Stomach (tissue), 9 donors: Measurements from ENCODE around the gene MYO5C. TPM values are rescaled to one million over a fixed set of nuclear protein-coding genes. Genes with fewer than 3 reads are reported as not detected.

Experiments used
- DNase-seq, 2 donors: peaks; one replicate each; pipeline versions ENCODE4 v3.0.0 to v3.0.0-alpha.2; 2013 to 2019
- H3K27ac ChIP-seq, 5 donors: fragments of 200-600 bp in 4 of 5; sonication (generic) in 4 of 5; one replicate each; pipeline ENCODE4 v1.5.1; 2013 to 2019; ENCODE audit warnings: mild to moderate bottlenecking in 1 of 5, moderate library complexity in 1 of 5
- H3K27me3 ChIP-seq, 3 donors: fragments of 200-600 bp; sonication (generic); one replicate each; pipeline ENCODE4 v1.5.1; 2017 to 2019; ENCODE audit warnings: mixed run types in 1 of 3
- H3K36me3 ChIP-seq, 4 donors: fragments of 200-600 bp; sonication (generic); 1 replicate in 3 of 4; 2 replicates in 1 of 4; pipeline ENCODE4 v1.5.1; 2016 to 2019
- H3K4me1 ChIP-seq, 4 donors: fragments of 200-600 bp; sonication (generic); one replicate each; pipeline ENCODE4 v1.5.1; 2016 to 2019
- H3K4me3 ChIP-seq, 4 donors: fragments of 200-600 bp; sonication (generic) in 3 of 4; one replicate each; pipeline ENCODE4 v1.5.1; 2016 to 2019; ENCODE audit warnings: mild to moderate bottlenecking in 1 of 4
- H3K9me3 ChIP-seq, 4 donors: fragments of 200-600 bp; sonication (generic); one replicate each; pipeline ENCODE4 v1.5.1; 2016 to 2019
- CTCF ChIP-seq, 7 experiments: fragments of 450-650 bp in 4 of 7; fragments of 200-600 bp in 3 of 7; sonication (generic) in 3 of 7; IDR thresholded peaks; one replicate each; pipeline ENCODE4 v1.5.1; 2016 to 2019; ENCODE audit warnings: antibody characterized with exemption in 7 of 7, control low read depth in 2 of 7, mild to moderate bottlenecking in 1 of 7
- EP300 ChIP-seq: sonication (generic); formaldehyde crosslinking; IDR thresholded peaks from one replicate; pipeline ENCODE4 v1.6.1; 2017; ENCODE audit warnings: antibody characterized with exemption
- POLR2A ChIP-seq, 4 donors: fragments of 450-650 bp; IDR thresholded peaks; one replicate each; pipeline ENCODE4 v1.6.1; 2016; ENCODE audit warnings: antibody characterized with exemption in 4 of 4, control low read depth in 2 of 4, mild to moderate bottlenecking in 1 of 4, moderate library complexity in 1 of 4
- POLR2AphosphoS5 ChIP-seq, 3 donors: sonication (generic); formaldehyde crosslinking; IDR thresholded peaks; one replicate each; pipeline ENCODE4 v1.6.1; 2016; ENCODE audit warnings: antibody characterized with exemption in 3 of 3
- WGBS, 5 donors: extraction: QIAGEN DNeasy Blood & Tissue Kit in 3 of 5; methylation state at CpG; one replicate each; pipeline versions ENCODE4 v1.1.5 to v1.1.7; 2013 to 2018; 5-methylcytosine and 5-hydroxymethylcytosine counted together
- intact Hi-C: fragments of 100-400 bp; cut with DNase I; formaldehyde crosslinking; loops from one replicate; pipeline ENCODE4 v1.15.1; 2023; ENCODE audit warnings: low total_unique reads
- polyA plus RNA-seq, 3 donors: library from polyadenylated mRNA; stranded (reverse); fragments of 200-250 nt; gene quantifications; one replicate each; pipeline ENCODE4 v1.2.3, GENCODE V29; 2013
- total RNA-seq, 5 donors: library from RNA; depleted of rRNA; stranded (reverse); fragments of >200 nt; gene quantifications; one replicate each; pipeline versions ENCODE4 v1.1.0 to v1.2.3, GENCODE V29; 2014 to 2016
- donor health status: healthy with polysubstance abuse.
- donor health status: Bipolar disorder and iron deficiency.
- donor health status: healthy.

The MYO5C gene
- total and polyA plus RNA-seq, 8 donors, result 4.3 to 148 (median 25.6) TPM

- Histone ChIP-seq H3K4me3 (no peak overlapping the region), H3K4me1 (peaks cover 13 to 18% (median 15%) of the 10 kb centered on the region in 4 donors), H3K9me3 (no peaks in the 10 kb centered on the region), H3K36me3 (peaks cover 12 to 57% (median 41%) of the 10 kb centered on the region in 4 donors), H3K27ac (peak overlapping the region in 2 of 5 donors; percentile 5 to 25), H3K27me3 (no peaks in the 10 kb centered on the region)
- TF ChIP-seq POLR2A (IDR thresholded peaks at IDR 0.05) (no peak), POLR2AphosphoS5 (IDR thresholded peaks at IDR 0.05) (no peak), CTCF (IDR thresholded peaks at IDR 0.05) (no peak), EP300 (no peak)
- DNase-seq, result no peak
- 83 to 95% (median 87%) methylated on average over 11 of the region's 11 CpGs for WGBS, 5 donors
- intact Hi-C loops, result no loop called here
Observed at GRCh38 chr15:52280326-52281084, 15.1 kb downstream of the MYO5C start.

- Histone ChIP-seq H3K4me3 (no peak overlapping the region), H3K27ac (no peak overlapping the region), H3K27me3 (no peaks in the 10 kb centered on the region), H3K36me3 (peaks cover 24 to 74% (median 57%) of the 10 kb centered on the region in 4 donors), H3K4me1 (peaks cover 13 to 18% (median 15%) of the 10 kb centered on the region in 4 donors), H3K9me3 (no peaks in the 10 kb centered on the region)
- TF ChIP-seq CTCF (IDR thresholded peaks at IDR 0.05), result no peak
- TF ChIP-seq POLR2A (IDR thresholded peaks at IDR 0.05), result no peak
- TF ChIP-seq POLR2AphosphoS5 (IDR thresholded peaks at IDR 0.05), result no peak
- no peak for TF ChIP-seq EP300
- no peak for DNase-seq
- 86 to 91% (median 90%) methylated on average over 13 of the region's 13 CpGs for WGBS, 5 donors
- intact Hi-C loops, result no loop called here
Observed at GRCh38 chr15:52278636-52279367, 16.8 kb downstream of the MYO5C start.

- DNase-seq, result no peak
- no peaks in the 10 kb centered on the region for H3K27me3 ChIP-seq
- no peak overlapping the region for H3K27ac ChIP-seq
- H3K36me3 ChIP-seq, result peaks cover 24 to 80% (median 64%) of the 10 kb centered on the region in 4 donors
- 77 to 92% (median 88%) methylated on average over 3 of the region's 3 CpGs for WGBS, 5 donors
- H3K9me3 ChIP-seq, result no peaks in the 10 kb centered on the region
- no peak overlapping the region for H3K4me3 ChIP-seq
- intact Hi-C loops, result no loop called here
- no peak for TF ChIP-seq CTCF (IDR thresholded peaks at IDR 0.05)
- no peak for TF ChIP-seq POLR2A (IDR thresholded peaks at IDR 0.05)
- TF ChIP-seq EP300, result no peak
- no peak for TF ChIP-seq POLR2AphosphoS5 (IDR thresholded peaks at IDR 0.05)
- H3K4me1 ChIP-seq, result peaks cover 13 to 18% (median 15%) of the 10 kb centered on the region in 4 donors
Observed at GRCh38 chr15:52278135-52278534, 17.5 kb downstream of the MYO5C start.

- 90 to 95% (median 93%) methylated on average over 9 of the region's 9 CpGs for WGBS, 5 donors
- H3K36me3 ChIP-seq, result peaks cover 24 to 84% (median 68%) of the 10 kb centered on the region in 4 donors
- H3K4me3 ChIP-seq, result no peak overlapping the region
- no peaks in the 10 kb centered on the region for H3K9me3 ChIP-seq
- no peaks in the 10 kb centered on the region for H3K27me3 ChIP-seq
- TF ChIP-seq EP300 (no peak), CTCF (IDR thresholded peaks at IDR 0.05) (no peak), POLR2A (IDR thresholded peaks at IDR 0.05) (no peak), POLR2AphosphoS5 (IDR thresholded peaks at IDR 0.05) (no peak)
- DNase-seq, result no peak
- H3K27ac ChIP-seq, result no peak overlapping the region
- peaks cover 13 to 18% (median 14%) of the 10 kb centered on the region in 4 donors for H3K4me1 ChIP-seq
- intact Hi-C loops, result no loop called here
Observed at GRCh38 chr15:52277575-52277974, 18.0 kb downstream of the MYO5C start.
